Activated CD8-positive, alpha-beta memory T cell treated with anti-CD3 and anti-CD28 coated beads, Interleukin-2, amount 50 U/mL, for 4 hours (primary cell): ENCODE results near the gene TUBA3D.
"Not testable (repeated sequence)": the region's sequence is repeated elsewhere in the genome, so short reads cannot be mapped to it uniquely, and the experiment has no call there.

Experiments used
- DNase-seq: peaks from one replicate; pipeline ENCODE4 v3.0.0-alpha.2; 2020

The TUBA3D gene

GRCh38 chr2:131516011-131516410 is 40.1 kb downstream of the TUBA3D start:
- DNase-seq = no peak

DNA sequence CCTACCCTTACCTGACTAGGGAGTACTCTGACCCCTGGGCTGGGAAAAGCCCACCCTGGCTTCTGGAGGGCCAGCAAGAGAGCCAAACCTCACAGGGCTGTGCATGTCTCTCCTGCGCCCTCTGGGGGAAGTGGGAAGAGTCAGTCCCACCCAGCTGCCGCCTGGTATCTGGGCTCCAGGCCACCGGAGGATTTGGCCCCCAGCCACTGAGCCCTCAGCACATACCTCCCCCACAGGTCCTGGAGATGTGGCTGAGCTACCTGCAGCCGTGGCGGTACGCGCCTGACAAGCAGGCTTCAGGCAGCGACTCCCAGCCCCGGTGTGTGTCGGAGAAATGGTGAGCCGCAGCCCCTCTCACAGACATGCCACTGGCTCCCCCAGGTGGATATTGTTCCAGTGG is 40.7 kb downstream of the TUBA3D start:
- not testable (repeated sequence) for DNase-seq

GRCh38 chr2:131517106-131517831 is 41.4 kb downstream of the TUBA3D start:
- DNase-seq = no peak

DNA sequence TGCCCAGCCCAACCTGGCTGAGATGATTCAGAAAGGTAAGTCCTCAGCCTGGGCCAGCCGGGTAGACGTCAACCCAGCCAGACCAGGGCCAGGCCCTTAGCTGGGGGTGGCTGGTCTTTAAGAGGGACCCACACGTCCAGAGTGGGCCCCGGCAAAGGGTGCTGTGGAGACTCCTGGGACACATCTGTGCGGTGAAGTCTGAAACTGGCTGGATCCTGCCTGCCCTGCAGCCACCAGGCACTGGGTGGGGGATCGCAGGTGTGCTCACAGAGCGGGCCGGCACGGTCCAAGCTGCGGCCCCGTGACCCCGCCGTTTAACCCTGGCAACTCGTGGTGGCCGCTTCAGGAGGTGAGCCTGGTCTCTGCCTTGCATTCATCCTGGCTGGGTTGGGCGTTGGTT is 41.9 kb downstream of the TUBA3D start:
- DNase-seq = not testable (repeated sequence)

- DNase-seq = not testable (repeated sequence)
Observed at GRCh38 chr2:131518531-131518930, 42.6 kb downstream of the TUBA3D start.

DNA sequence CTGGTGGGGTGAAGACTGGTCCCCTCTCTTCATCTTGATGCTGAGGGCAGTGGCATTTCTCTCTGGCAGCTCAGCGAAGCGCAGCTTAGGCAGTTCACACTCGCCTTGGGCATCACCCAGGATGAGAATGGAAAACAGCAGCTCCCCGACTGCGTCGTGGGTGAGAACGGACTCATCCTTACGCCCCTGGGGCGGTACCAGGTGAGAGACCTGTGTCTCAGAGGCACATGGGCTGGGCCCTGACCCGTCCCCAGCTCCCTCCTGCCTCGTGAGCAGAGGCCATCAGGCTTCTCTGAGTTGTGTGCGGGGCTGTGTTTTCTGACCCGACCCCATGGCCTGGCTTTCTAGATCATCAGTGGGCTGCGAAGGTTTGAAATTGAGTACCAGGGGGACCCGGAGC is 43.5 kb downstream of the TUBA3D start:
- DNase-seq = no peak

GRCh38 chr2:131519871-131520470 is 44.1 kb downstream of the TUBA3D start:
- DNase-seq = not testable (repeated sequence)

DNA sequence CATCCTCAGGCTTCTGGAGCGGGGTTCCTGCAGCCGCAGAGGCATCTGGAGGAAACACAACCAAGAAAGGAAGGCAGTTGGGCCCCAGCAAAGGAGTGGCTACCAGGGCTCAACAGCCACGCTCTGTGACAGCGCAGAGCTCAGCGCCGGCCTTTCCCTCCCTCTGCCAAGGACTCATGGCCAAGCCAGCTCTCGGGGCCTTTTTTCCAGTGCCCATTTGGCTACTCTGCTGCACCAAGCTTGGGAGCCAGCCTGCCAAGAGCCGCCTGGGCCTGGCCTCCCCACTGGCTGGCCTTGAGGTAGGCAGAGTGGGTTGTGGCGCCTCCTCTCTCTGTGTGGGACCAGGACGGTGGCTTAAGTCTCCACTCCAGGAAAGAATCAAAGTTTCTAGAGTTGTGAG is 44.6 kb downstream of the TUBA3D start:
- DNase-seq = no peak

GRCh38 chr2:131521524-131521923 is 45.6 kb downstream of the TUBA3D start:
- DNase-seq = not testable (repeated sequence)

DNA sequence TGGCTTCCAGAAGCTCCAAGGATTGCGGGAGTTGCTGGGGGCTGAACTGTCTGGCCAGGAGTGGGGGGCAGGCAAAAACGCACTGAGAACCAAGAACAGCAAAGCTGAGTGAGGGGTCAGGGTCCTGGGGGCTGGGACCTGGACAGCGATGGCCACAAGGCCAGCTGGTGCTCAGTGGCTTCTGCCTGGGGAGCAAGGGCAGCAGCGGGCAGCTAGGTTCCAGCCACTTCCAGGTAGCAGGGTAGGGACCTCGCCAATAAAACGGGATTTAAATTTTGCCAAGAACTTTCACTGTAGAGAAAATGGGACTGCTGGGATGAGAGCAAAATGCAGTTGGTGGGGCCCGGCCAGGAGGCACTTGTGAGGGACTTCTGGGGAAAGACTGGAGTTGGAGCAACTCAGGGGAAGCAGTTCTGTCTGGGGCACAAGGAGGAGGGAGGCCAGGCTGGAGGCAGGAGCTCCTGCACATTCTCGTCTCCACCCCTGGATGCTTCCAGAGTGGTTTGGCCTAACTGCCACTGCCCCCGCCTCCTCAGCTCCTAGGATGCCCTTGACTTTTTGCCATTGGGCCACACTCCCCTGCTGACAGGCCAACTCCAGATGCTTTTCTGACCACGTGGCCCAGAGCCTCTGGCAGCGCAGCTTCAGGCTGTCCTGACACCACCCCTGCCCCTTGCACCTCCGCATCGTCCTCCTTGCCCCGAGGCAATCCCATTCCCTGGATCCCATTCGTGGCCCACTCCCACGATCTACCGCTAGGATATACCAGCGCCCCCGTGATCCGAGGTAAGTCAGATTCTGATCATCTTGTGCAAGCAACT is 46.3 kb downstream of the TUBA3D start:
- DNase-seq = no peak

DNA sequence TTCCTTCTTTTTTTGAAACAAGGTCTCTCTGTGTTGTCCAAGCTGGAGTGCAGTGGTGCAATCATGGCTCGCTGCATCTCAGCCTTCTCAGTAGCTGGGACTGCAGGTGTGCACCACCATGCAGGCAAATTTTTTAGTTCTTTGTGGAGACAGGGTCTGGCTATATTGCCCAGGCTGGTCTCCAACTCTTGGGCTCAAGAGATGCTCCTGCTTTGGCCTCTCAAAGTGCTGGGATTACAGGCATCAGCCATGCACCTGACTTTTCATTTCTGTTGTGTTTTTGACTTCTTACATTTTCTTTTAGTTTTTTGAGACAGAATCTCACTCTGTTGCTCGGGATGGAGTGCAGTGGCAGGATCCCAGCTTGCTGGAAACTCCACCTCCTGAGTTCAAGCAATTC is 49.3 kb downstream of the TUBA3D start:
- DNase-seq = not testable (repeated sequence)

DNA sequence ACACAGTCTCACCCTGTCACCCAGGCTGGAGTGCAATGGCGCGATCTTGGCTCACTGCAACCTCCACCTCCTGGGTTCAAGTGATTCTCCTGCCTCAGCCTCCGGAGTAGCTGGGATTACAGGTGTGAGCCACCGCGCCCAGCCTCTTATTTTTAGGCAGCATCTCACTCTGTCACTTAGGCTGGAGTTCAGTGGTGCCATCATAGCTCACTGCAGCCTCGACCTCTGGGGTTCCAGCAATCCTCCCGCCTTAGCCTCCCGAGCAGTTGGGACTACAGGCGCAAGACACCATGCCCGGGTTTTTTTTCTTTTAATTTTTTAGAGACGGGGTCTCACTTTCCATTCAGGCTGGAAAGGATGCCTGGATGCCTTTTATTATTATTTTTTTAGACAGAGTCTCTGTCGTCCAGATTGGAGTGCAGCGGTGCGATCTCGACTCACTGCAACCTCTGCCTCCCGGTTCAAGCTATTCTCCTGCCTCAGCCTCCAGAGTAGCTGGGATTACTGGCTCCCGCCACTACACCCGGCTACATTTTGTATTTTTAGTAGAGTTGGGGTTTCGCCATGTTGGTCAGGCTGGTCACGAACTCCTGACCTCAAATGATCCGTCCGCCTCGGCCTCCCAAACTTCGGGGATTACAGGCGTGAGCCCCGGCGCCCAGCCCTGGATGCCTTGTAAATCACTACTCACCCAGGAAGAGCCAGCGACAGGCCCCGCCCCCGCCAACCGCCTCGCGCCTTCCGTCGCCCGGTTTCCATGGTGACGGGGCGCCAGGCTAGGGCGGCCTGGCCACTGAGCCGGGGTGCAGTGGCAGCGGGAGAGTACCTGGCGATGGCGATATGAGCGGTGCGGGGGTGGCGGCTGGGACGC is 51.4 kb downstream of the TUBA3D start, which contains the start of gene CCDC74A:
Gene CCDC74A (plus strand): TSS at position 758 of the 871 bp plus-strand sequence. CDS start 83 bp downstream, at position 841.
- peak; percentile 80 for DNase-seq

DNA sequence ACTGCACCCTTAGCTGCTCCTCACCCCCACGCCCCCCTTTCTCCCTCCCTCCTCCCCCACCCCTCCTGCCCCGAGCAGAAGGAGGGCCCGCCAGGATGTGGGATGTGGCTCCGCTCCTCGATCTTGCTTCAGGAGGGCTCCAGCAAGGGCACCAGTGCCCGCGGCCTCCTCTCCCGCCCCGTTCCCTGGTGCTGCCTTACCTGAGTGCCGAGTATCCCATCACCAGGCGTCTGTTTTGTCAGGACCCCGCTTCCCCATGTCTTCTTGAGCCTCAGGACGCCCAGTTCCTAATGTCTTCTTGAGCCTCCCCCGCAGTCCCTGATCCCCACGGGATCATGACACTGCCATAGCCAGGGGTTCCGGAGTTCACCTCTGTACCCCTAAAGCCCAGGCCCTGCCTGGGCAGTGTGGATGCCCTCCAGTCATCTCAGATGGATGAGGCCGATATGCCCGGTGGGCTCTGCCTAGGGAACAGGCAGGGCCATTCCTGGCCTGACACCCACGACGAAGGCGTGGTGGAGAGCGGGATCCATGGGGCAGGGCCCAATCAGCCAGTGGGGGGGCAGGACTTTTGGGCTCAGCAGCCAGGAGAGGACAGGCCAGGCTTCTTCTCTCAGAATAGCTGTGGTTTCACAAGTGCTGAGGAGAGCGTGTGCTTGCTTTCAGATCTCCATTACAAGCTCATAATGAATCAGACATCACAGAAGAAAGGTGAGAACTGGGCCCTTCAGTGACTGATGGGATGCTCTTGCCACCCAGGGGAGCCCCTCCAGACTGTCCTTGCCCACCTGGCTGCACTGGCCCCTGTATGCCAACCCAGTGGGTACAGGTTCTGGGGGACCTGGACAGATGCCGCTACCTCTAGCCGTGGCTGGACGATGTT is 53.3 kb downstream of the TUBA3D start:
- not testable (repeated sequence) for DNase-seq

GRCh38 chr2:131529864-131530445 is 54.0 kb downstream of the TUBA3D start:
- not testable (repeated sequence) for DNase-seq

GRCh38 chr2:131530626-131531344 is 54.9 kb downstream of the TUBA3D start:
- DNase-seq = not testable (repeated sequence)

DNA sequence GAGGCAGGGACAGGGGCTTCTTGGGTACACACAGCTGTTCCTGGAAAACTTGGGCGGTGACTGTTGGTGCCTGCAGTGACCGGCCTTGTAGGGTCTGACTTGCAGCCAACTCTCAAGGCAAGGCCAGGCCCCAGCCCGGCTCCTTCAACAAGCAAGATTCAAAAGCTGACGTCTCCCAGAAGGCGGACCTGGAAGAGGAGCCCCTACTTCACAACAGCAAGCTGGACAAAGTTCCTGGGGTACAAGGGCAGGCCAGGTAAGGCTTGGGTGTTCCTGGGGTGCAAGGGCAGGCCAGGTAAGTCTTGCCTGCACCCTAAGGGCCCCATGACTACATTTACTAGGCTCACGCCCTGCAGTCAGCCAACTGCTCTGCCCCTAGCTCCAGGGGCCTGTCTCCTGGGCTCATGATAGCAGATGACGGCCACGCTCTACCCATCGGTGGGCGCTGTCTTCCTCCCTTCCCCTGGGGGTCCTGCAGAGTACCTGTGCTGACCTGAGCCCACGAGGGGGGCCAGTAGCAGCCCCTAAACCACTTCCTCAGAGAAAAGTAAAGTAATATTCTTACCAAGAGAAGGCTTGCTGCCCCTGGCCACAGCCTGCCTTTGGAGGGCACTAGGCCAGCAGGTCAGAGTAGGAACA is 55.7 kb downstream of the TUBA3D start:
- not testable (repeated sequence) for DNase-seq
